A549 treated with ZK216348 at 1 μM for 4 hours (cell line): ENCODE data around the gene EIF2S3. TPM values are rescaled to one million over a fixed set of nuclear protein-coding genes. Genes with fewer than 3 reads are reported as not detected.

Experiments
- total RNA-seq: library from RNA; stranded (reverse); fragments of 200-300 nt; extraction: Qiagen RNA extraction; gene quantifications from 5 replicates; pipeline ENCODE4 v1.2.3, GENCODE V29; 2022; ENCODE audit warnings: low read depth

The EIF2S3 gene
- 115 to 205 TPM (median 146 TPM) in 5 replicates for total RNA-seq

GRCh38 chrX:24054182-24055042 is at the start of gene EIF2S3:
EIF2S3 (plus strand) TSS chrX:24054956; CDS start chrX:24054969, 13 bp downstream.

GRCh38 chrX:24027086-24027485 is 27.7 kb upstream of the EIF2S3 start, which contains the start of gene KLHL15:
KLHL15 (minus strand) TSS chrX:24027186; CDS start chrX:24006693, 20,493 bp downstream.

Other genes with a start within 250 kb of the EIF2S3 start
- gene APOO, start 147.0 kb upstream of the EIF2S3 start, total RNA-seq = 27.5 to 37.2 TPM (median 34.5 TPM) in 5 replicates
- gene CXorf58, start 146.9 kb upstream of the EIF2S3 start, total RNA-seq = 0.14 to 0.24 TPM (median 0.18 TPM) in 5 replicates
- 2.3 to 4.3 TPM (median 3.8 TPM) in 5 replicates for gene KLHL15, start 27.8 kb upstream of the EIF2S3 start, total RNA-seq
- 8.5 to 10.3 TPM (median 9.2 TPM) in 5 replicates for gene ZFX, start 94.8 kb downstream of the EIF2S3 start, total RNA-seq